Esophagus (tissue), 2 donors: Measurements from ENCODE around the gene PDE10A. TPM values are rescaled to one million over a fixed set of nuclear protein-coding genes. Genes with fewer than 3 reads are reported as not detected.

ENCODE experiments used
- H3K27ac ChIP-seq, 2 donors: one replicate each; pipeline ENCODE4 v1.5.1; 2013; ENCODE audit warnings: low read depth in 2 of 2, mild to moderate bottlenecking in 2 of 2, inconsistent platforms in 1 of 2, low read length in 1 of 2, moderate library complexity in 1 of 2
- H3K27me3 ChIP-seq, 2 donors: one replicate each; pipeline ENCODE4 v1.6.1; 2013; ENCODE audit warnings: low read length in 2 of 2, control low read depth in 1 of 2, mild to moderate bottlenecking in 1 of 2; ENCODE audit not compliant: insufficient read depth in 2 of 2, control insufficient read depth in 1 of 2
- H3K36me3 ChIP-seq, 2 donors: one replicate each; pipeline ENCODE4 v1.6.1; 2013; ENCODE audit warnings: low read length in 1 of 2; ENCODE audit not compliant: control insufficient read depth in 2 of 2, insufficient read depth in 2 of 2
- H3K4me1 ChIP-seq, 2 donors: one replicate each; pipeline ENCODE4 v1.6.1; 2013; ENCODE audit warnings: low read length in 1 of 2; ENCODE audit not compliant: control insufficient read depth in 2 of 2, insufficient read depth in 2 of 2
- H3K4me3 ChIP-seq, 2 donors: one replicate each; pipeline ENCODE4 v1.5.1; 2013; ENCODE audit warnings: low read length in 2 of 2, mild to moderate bottlenecking in 2 of 2, low read depth in 1 of 2, moderate library complexity in 1 of 2
- H3K9me3 ChIP-seq, 2 donors: one replicate each; pipeline ENCODE4 v1.6.1; 2013; ENCODE audit warnings: mild to moderate bottlenecking in 2 of 2, low read depth in 1 of 2, low read length in 1 of 2, moderate library complexity in 1 of 2; ENCODE audit not compliant: control insufficient read depth in 2 of 2, insufficient read depth in 1 of 2
- WGBS, 2 donors: extraction: QIAGEN DNeasy Blood & Tissue Kit; methylation state at CpG; one replicate each; pipeline ENCODE4 v1.1.7; 2013; 5-methylcytosine and 5-hydroxymethylcytosine counted together
- polyA plus RNA-seq, 2 donors: library from polyadenylated mRNA; stranded (reverse); fragments of 200-250 nt; gene quantifications; one replicate each; pipeline ENCODE4 v1.2.3, GENCODE V29; 2013
- donor health status: healthy with polysubstance abuse.
- donor health status: Bipolar disorder and iron deficiency.

The PDE10A gene
- polyA plus RNA-seq, 2 donors: 0.21 to 0.28 TPM

- 76 to 85% methylated on average over 6 of the region's 6 CpGs for WGBS, 2 donors
- Histone ChIP-seq H3K4me1 (no peaks in the 10 kb centered on the region), H3K36me3 (no peaks in the 10 kb centered on the region), H3K27me3 (no peaks in the 10 kb centered on the region), H3K9me3 (no peaks in the 10 kb centered on the region), H3K27ac (no peak overlapping the region), H3K4me3 (no peak overlapping the region)
Observed at GRCh38 chr6:165417278-165417865, 245.7 kb downstream of the PDE10A start.

- H3K9me3 ChIP-seq: peaks cover 0 to 4% of the 10 kb centered on the region in 2 donors
- H3K27ac ChIP-seq: no peak overlapping the region
- 26 to 28% methylated on average over 2 of the region's 2 CpGs for WGBS, 2 donors
- no peaks in the 10 kb centered on the region for H3K4me1 ChIP-seq
- no peak overlapping the region for H3K4me3 ChIP-seq
- H3K27me3 ChIP-seq: no peaks in the 10 kb centered on the region
- H3K36me3 ChIP-seq: no peaks in the 10 kb centered on the region
Observed at GRCh38 chr6:165404697-165405096, 258.3 kb downstream of the PDE10A start.

- H3K9me3 ChIP-seq: peaks cover 0 to 1% of the 10 kb centered on the region in 2 donors
- WGBS, 2 donors: 89 to 93% methylated on average over 2 of the region's 2 CpGs
- H3K27me3 ChIP-seq: no peaks in the 10 kb centered on the region
- H3K4me3 ChIP-seq: no peak overlapping the region
- H3K36me3 ChIP-seq: no peaks in the 10 kb centered on the region
- no peaks in the 10 kb centered on the region for H3K4me1 ChIP-seq
- no peak overlapping the region for H3K27ac ChIP-seq
Observed at GRCh38 chr6:165404296-165404695, 258.7 kb downstream of the PDE10A start.

- no peaks in the 10 kb centered on the region for H3K9me3 ChIP-seq
- no peaks in the 10 kb centered on the region for H3K27me3 ChIP-seq
- H3K27ac ChIP-seq: no peak overlapping the region
- no peaks in the 10 kb centered on the region for H3K36me3 ChIP-seq
- H3K4me3 ChIP-seq: no peak overlapping the region
- no peaks in the 10 kb centered on the region for H3K4me1 ChIP-seq
- 84 to 89% methylated on average over 7 of the region's 7 CpGs for WGBS, 2 donors
Observed at GRCh38 chr6:165403006-165403595, 259.9 kb downstream of the PDE10A start.

- Histone ChIP-seq H3K27ac (no peak overlapping the region), H3K27me3 (no peaks in the 10 kb centered on the region), H3K9me3 (no peaks in the 10 kb centered on the region), H3K4me1 (no peaks in the 10 kb centered on the region), H3K36me3 (no peaks in the 10 kb centered on the region), H3K4me3 (no peak overlapping the region)
- 69 to 71% methylated on average over 2 of the region's 2 CpGs for WGBS, 2 donors
Observed at GRCh38 chr6:165401092-165401491, 261.9 kb downstream of the PDE10A start.

- Histone ChIP-seq H3K27me3 (no peaks in the 10 kb centered on the region), H3K27ac (no peak overlapping the region), H3K4me1 (no peaks in the 10 kb centered on the region), H3K36me3 (no peaks in the 10 kb centered on the region), H3K9me3 (peaks cover 0 to 2% of the 10 kb centered on the region in 2 donors), H3K4me3 (no peak overlapping the region)
- WGBS, 2 donors: 84 to 89% methylated on average over 6 of the region's 6 CpGs
Observed at GRCh38 chr6:165390475-165390874, 272.6 kb downstream of the PDE10A start.

GRCh38 chr6:165389534-165389933, 273.5 kb downstream of the PDE10A start:
- H3K27ac ChIP-seq: no peak overlapping the region
- H3K27me3 ChIP-seq: no peaks in the 10 kb centered on the region
- 51 to 81% methylated on average over 3 of the region's 3 CpGs for WGBS, 2 donors

GRCh38 chr6:165383323-165383722, 279.7 kb downstream of the PDE10A start:
- H3K27me3 ChIP-seq: no peaks in the 10 kb centered on the region
- 81 to 84% methylated on average over 3 of the region's 3 CpGs for WGBS, 2 donors

More at GRCh38 chr6:165389534-165389933, 273.5 kb downstream of the PDE10A start:
- Histone ChIP-seq H3K36me3 (no peaks in the 10 kb centered on the region), H3K4me1 (no peaks in the 10 kb centered on the region), H3K4me3 (no peak overlapping the region), H3K9me3 (peaks cover 0 to 6% of the 10 kb centered on the region in 2 donors)

GRCh38 chr6:165376100-165376499, 286.9 kb downstream of the PDE10A start:
- H3K36me3 ChIP-seq: no peaks in the 10 kb centered on the region
- no peak overlapping the region for H3K4me3 ChIP-seq
- H3K27me3 ChIP-seq: no peaks in the 10 kb centered on the region
- no peak overlapping the region for H3K27ac ChIP-seq
- no peaks in the 10 kb centered on the region for H3K9me3 ChIP-seq
- H3K4me1 ChIP-seq: no peaks in the 10 kb centered on the region
- 93% methylated on average over 1 of the region's 1 CpG for WGBS, 2 donors

More at GRCh38 chr6:165383323-165383722, 279.7 kb downstream of the PDE10A start:
- peaks cover 0 to 7% of the 10 kb centered on the region in 2 donors for H3K9me3 ChIP-seq
- no peaks in the 10 kb centered on the region for H3K4me1 ChIP-seq
- no peak overlapping the region for H3K4me3 ChIP-seq
- H3K36me3 ChIP-seq: no peaks in the 10 kb centered on the region
- H3K27ac ChIP-seq: no peak overlapping the region

GRCh38 chr6:165365371-165365770, 297.7 kb downstream of the PDE10A start:
- WGBS, 2 donors: 46 to 79% methylated on average over 1 of the region's 1 CpG
- H3K9me3 ChIP-seq: peaks cover 0 to 1% of the 10 kb centered on the region in 2 donors
- H3K27ac ChIP-seq: no peak overlapping the region
- no peak overlapping the region for H3K4me3 ChIP-seq
- H3K4me1 ChIP-seq: no peaks in the 10 kb centered on the region
- no peaks in the 10 kb centered on the region for H3K27me3 ChIP-seq
- no peaks in the 10 kb centered on the region for H3K36me3 ChIP-seq
